NCI-H774 (cell line): ENCODE results near the gene EHD4.
A peak's percentile ranks its signal among the peaks of the same experiment; 100 is the strongest.

ENCODE experiments used
- DNase-seq: peaks from one replicate; lab custom pipeline; 2025; lab: John Stamatoyannopoulos, UW

EHD4 gene

GRCh38 chr15:41980654-41981323, 8.4 kb upstream of the EHD4 start:
- no peak for DNase-seq

- DNase-seq: no peak
Measured at GRCh38 chr15:41979493-41980266, 7.3 kb upstream of the EHD4 start.

- DNase-seq: no peak
Measured at GRCh38 chr15:41978534-41978933, 6.2 kb upstream of the EHD4 start.

GRCh38 chr15:41977757-41978383, 5.5 kb upstream of the EHD4 start:
- DNase-seq: no peak

GRCh38 chr15:41975669-41976068, 3.3 kb upstream of the EHD4 start:
- DNase-seq: no peak

GRCh38 chr15:41974041-41974440, 1.7 kb upstream of the EHD4 start:
- DNase-seq: no peak

- no peak for DNase-seq
Measured at GRCh38 chr15:41971895-41972252, 483 bp downstream of the EHD4 start.

GRCh38 chr15:41971089-41971894, 1.1 kb downstream of the EHD4 start:
- DNase-seq: peak; percentile 51

GRCh38 chr15:41970456-41970855, 1.9 kb downstream of the EHD4 start:
- no peak for DNase-seq

- no peak for DNase-seq
Measured at GRCh38 chr15:41969851-41970431, 2.4 kb downstream of the EHD4 start.

- no peak for DNase-seq
Measured at GRCh38 chr15:41968701-41969100, 3.7 kb downstream of the EHD4 start.

- no peak for DNase-seq
Measured at GRCh38 chr15:41967506-41968206, 4.7 kb downstream of the EHD4 start.

GRCh38 chr15:41966920-41967465, 5.4 kb downstream of the EHD4 start:
- DNase-seq: no peak

- DNase-seq: no peak
Measured at GRCh38 chr15:41966414-41966812, 5.9 kb downstream of the EHD4 start.

GRCh38 chr15:41965441-41966413, 6.6 kb downstream of the EHD4 start:
- DNase-seq: no peak

- no peak for DNase-seq
Measured at GRCh38 chr15:41961595-41962202, 10.7 kb downstream of the EHD4 start.

GRCh38 chr15:41961001-41961518, 11.3 kb downstream of the EHD4 start:
- DNase-seq: no peak

- no peak for DNase-seq
Measured at GRCh38 chr15:41958002-41958420, 14.3 kb downstream of the EHD4 start.
